Karpas-422 (cell line): ENCODE data around the gene NR1H4. TPM values are rescaled to one million over a fixed set of nuclear protein-coding genes. Genes with fewer than 3 reads are reported as not detected.
"Not testable (repeated sequence)": the region's sequence is repeated elsewhere in the genome, so short reads cannot be mapped to it uniquely, and the experiment has no call there.

Source experiments
- DNase-seq: peaks from one replicate; pipeline ENCODE4 v3.0.0-alpha.2; 2015
- H2AFZ ChIP-seq: fragments of 200-600 bp; sonication (generic); 2 replicates; pipeline ENCODE4 v1.6.1; 2014; ENCODE audit warnings: antibody characterized with exemption, low read length, mixed read lengths
- H3K27ac ChIP-seq: fragments of 200-600 bp; sonication (generic); 2 replicates; pipeline ENCODE4 v1.5.1; 2014; ENCODE audit warnings: mild to moderate bottlenecking, low read length, moderate library complexity
- H3K27me3 ChIP-seq: fragments of 200-600 bp; sonication (generic); 2 replicates; pipeline ENCODE4 v1.6.1; 2014; ENCODE audit warnings: low read length, mixed read lengths
- H3K36me3 ChIP-seq: fragments of 200-600 bp; sonication (generic); 2 replicates; pipeline ENCODE4 v1.6.1; 2014; ENCODE audit warnings: low read length, mixed read lengths; ENCODE audit not compliant: insufficient read depth
- H3K4me1 ChIP-seq: fragments of 200-600 bp; sonication (generic); 2 replicates; pipeline ENCODE4 v1.6.1; 2014; ENCODE audit warnings: mild to moderate bottlenecking, low read length, mixed read lengths
- H3K4me2 ChIP-seq: fragments of 200-600 bp; sonication (generic); 2 replicates; pipeline ENCODE4 v1.6.1; 2014; ENCODE audit warnings: low read length, low read depth, mild to moderate bottlenecking; ENCODE audit not compliant: poor library complexity, severe bottlenecking
- H3K4me3 ChIP-seq: fragments of 200-600 bp; sonication (generic); 2 replicates; pipeline ENCODE4 v1.5.1; 2014; ENCODE audit warnings: mild to moderate bottlenecking, antibody characterized with exemption, low read length, mixed read lengths
- H3K79me2 ChIP-seq: fragments of 200-600 bp; sonication (generic); 2 replicates; pipeline ENCODE4 v1.6.1; 2014; ENCODE audit warnings: mild to moderate bottlenecking, low read length, mixed read lengths
- H3K9ac ChIP-seq: fragments of 200-600 bp; sonication (generic); 2 replicates; pipeline ENCODE4 v1.6.0; 2014; ENCODE audit warnings: low read length
- H3K9me2 ChIP-seq: fragments of 200-600 bp; sonication (generic), shearing (Covaris generic); replicated peaks from 2 replicates; pipeline ENCODE4 v1.6.0; 2014; ENCODE audit warnings: mild to moderate bottlenecking, low read length, moderate library complexity; ENCODE audit not compliant: insufficient read depth
- H3K9me3 ChIP-seq: fragments of 300-700, 200-600 bp; sonication (generic); 2 replicates; pipeline ENCODE4 v1.6.1; 2014; ENCODE audit warnings: low read length, mixed read lengths
- H4K20me1 ChIP-seq: fragments of 200-600 bp; sonication (generic); 2 replicates; pipeline ENCODE4 v1.6.1; 2014; ENCODE audit warnings: mild to moderate bottlenecking, antibody characterized with exemption, low read length, low read depth; ENCODE audit not compliant: insufficient read depth
- total RNA-seq: library from RNA; depleted of rRNA; stranded (reverse); fragments of >200 nt; shearing (Covaris generic); gene quantifications from 2 replicates; pipeline ENCODE4 v1.2.3, GENCODE V29; 2014; ENCODE audit warnings: low replicate concordance

The NR1H4 gene
- total RNA-seq, 1 experiment from 2014 or later: not detected

GRCh38 chr12:100579844-100580243 is 106.2 kb downstream of the NR1H4 start:
- Histone ChIP-seq H3K4me2 (no peak overlapping the region), H3K79me2 (no peaks in the 10 kb centered on the region), H3K4me3 (no peak overlapping the region)

DNA sequence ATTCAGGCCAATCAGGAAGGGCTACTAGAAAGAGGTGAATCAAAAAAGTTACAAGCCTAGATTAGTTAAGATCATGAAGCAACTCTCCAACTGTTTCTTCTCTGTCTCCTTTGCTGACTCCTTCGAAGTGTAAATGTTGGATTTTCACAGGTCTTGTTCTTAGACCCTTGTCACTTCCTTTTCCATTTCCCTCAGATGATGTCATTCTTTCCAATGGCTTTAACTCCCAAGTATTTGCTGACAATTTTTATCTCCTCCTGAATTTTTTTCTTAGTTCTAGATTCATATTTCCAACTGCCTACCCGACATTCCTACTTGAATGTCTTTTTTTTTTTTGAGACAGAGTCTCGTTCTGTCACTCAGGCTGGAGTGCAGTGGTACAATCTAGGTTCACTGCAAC is 110.6 kb downstream of the NR1H4 start:
- H3K27ac ChIP-seq: no peak overlapping the region
- H3K9ac ChIP-seq: no peak overlapping the region
- DNase-seq: no peak
- no peak overlapping the region for H3K4me3 ChIP-seq
- H3K27me3 ChIP-seq: no peaks in the 10 kb centered on the region
- H3K79me2 ChIP-seq: no peaks in the 10 kb centered on the region
- H2AFZ ChIP-seq: no peak overlapping the region
- no peak overlapping the region for H3K4me2 ChIP-seq
- H4K20me1 ChIP-seq: no peaks in the 10 kb centered on the region
- no peaks in the 10 kb centered on the region for H3K9me2 ChIP-seq
- H3K4me1 ChIP-seq: no peaks in the 10 kb centered on the region
- no peaks in the 10 kb centered on the region for H3K36me3 ChIP-seq
- H3K9me3 ChIP-seq: no peaks in the 10 kb centered on the region

More at GRCh38 chr12:100579844-100580243, 106.2 kb downstream of the NR1H4 start:
- no peaks in the 10 kb centered on the region for H3K9me2 ChIP-seq
- no peaks in the 10 kb centered on the region for H4K20me1 ChIP-seq
- H3K4me1 ChIP-seq: no peaks in the 10 kb centered on the region
- no peak overlapping the region for H3K27ac ChIP-seq
- no peaks in the 10 kb centered on the region for H3K36me3 ChIP-seq
- no peak for DNase-seq
- no peaks in the 10 kb centered on the region for H3K27me3 ChIP-seq
- no peak overlapping the region for H3K9ac ChIP-seq
- H3K9me3 ChIP-seq: no peaks in the 10 kb centered on the region
- no peak overlapping the region for H2AFZ ChIP-seq

- Histone ChIP-seq H3K27ac (no peak overlapping the region), H3K4me2 (no peak overlapping the region), H3K4me3 (no peak overlapping the region), H3K79me2 (no peaks in the 10 kb centered on the region), H3K9me3 (no peaks in the 10 kb centered on the region), H4K20me1 (no peaks in the 10 kb centered on the region), H3K36me3 (no peaks in the 10 kb centered on the region), H3K4me1 (no peaks in the 10 kb centered on the region), H2AFZ (no peak overlapping the region), H3K27me3 (no peaks in the 10 kb centered on the region), H3K9ac (no peak overlapping the region), H3K9me2 (no peaks in the 10 kb centered on the region)
- DNase-seq: no peak
Observed at GRCh38 chr12:100591979-100592378, 118.3 kb downstream of the NR1H4 start.

DNA sequence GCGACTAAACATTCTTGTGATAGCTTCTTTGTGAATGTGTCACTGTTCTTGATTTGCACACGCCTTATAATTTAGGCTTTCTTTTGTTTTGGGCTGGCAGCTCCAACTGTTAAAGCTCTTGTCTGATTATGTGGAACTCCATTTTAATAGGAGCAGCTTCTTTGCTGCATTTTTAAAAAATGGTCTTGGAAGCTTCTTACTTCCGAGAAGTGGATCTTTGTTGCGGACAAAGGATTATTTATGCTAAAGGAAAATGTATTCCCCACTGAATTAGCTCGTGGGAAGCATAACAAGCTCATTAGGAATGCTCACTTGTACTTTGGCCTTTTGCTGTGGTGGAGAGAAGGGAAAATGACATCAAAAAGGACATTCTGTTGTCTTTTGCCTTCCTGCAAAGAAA is 119.8 kb downstream of the NR1H4 start:
- no peak overlapping the region for H3K4me2 ChIP-seq

GRCh38 chr12:100601626-100602025 is 128.0 kb downstream of the NR1H4 start:
- H3K9ac ChIP-seq: no peak overlapping the region
- H3K79me2 ChIP-seq: no peaks in the 10 kb centered on the region
- no peaks in the 10 kb centered on the region for H3K4me1 ChIP-seq

More for the DNA sequence above, 119.8 kb downstream of the NR1H4 start:
- Histone ChIP-seq H3K79me2 (no peaks in the 10 kb centered on the region), H3K9ac (no peak overlapping the region), H3K9me3 (no peaks in the 10 kb centered on the region), H3K4me3 (no peak overlapping the region), H3K27me3 (no peaks in the 10 kb centered on the region), H4K20me1 (no peaks in the 10 kb centered on the region), H3K36me3 (no peaks in the 10 kb centered on the region), H3K27ac (no peak overlapping the region), H2AFZ (no peak overlapping the region), H3K9me2 (no peaks in the 10 kb centered on the region), H3K4me1 (no peaks in the 10 kb centered on the region)
- DNase-seq: no peak

DNA sequence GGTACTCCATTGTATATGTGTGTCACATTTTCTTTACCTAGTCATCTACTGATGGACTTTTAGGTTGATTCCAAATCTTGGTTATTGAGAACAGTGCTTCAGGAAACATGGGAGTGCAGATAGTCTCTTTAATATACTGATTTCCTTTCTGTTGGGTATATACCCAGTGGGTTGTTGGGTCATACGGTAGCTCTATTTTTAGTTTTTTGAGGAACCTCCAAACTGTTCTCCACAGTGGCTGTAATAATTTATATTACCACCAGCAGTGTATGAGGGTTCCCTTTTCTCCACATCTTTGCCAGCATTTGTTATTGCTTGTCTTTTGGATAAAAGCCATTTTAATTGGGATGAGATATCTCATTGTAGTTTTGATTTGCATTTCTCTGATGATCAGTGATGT is 129.3 kb downstream of the NR1H4 start:
- H2AFZ ChIP-seq, H3K36me3 ChIP-seq, H3K9ac ChIP-seq, H3K9me3 ChIP-seq, H3K4me3 ChIP-seq, DNase-seq, H3K79me2 ChIP-seq, H3K4me2 ChIP-seq, H3K4me1 ChIP-seq, H3K9me2 ChIP-seq, H3K27me3 ChIP-seq, H4K20me1 ChIP-seq, H3K27ac ChIP-seq: not testable (repeated sequence)

More at GRCh38 chr12:100601626-100602025, 128.0 kb downstream of the NR1H4 start:
- H3K27me3 ChIP-seq: no peaks in the 10 kb centered on the region
- no peak overlapping the region for H2AFZ ChIP-seq
- H3K4me3 ChIP-seq: no peak overlapping the region
- H3K27ac ChIP-seq: no peak overlapping the region
- DNase-seq: no peak
- H3K4me2 ChIP-seq: no peak overlapping the region
- no peaks in the 10 kb centered on the region for H3K9me2 ChIP-seq
- no peaks in the 10 kb centered on the region for H4K20me1 ChIP-seq
- no peaks in the 10 kb centered on the region for H3K36me3 ChIP-seq
- H3K9me3 ChIP-seq: no peaks in the 10 kb centered on the region

GRCh38 chr12:100608776-100609175 is 135.1 kb downstream of the NR1H4 start:
- Histone ChIP-seq H3K27ac (no peak overlapping the region), H3K9me2 (no peaks in the 10 kb centered on the region), H3K79me2 (no peaks in the 10 kb centered on the region), H3K27me3 (no peaks in the 10 kb centered on the region), H3K9ac (no peak overlapping the region), H4K20me1 (no peaks in the 10 kb centered on the region), H3K36me3 (no peaks in the 10 kb centered on the region), H3K9me3 (no peaks in the 10 kb centered on the region), H3K4me3 (no peak overlapping the region), H3K4me2 (no peak overlapping the region), H3K4me1 (no peaks in the 10 kb centered on the region), H2AFZ (no peak overlapping the region)
- no peak for DNase-seq

DNA sequence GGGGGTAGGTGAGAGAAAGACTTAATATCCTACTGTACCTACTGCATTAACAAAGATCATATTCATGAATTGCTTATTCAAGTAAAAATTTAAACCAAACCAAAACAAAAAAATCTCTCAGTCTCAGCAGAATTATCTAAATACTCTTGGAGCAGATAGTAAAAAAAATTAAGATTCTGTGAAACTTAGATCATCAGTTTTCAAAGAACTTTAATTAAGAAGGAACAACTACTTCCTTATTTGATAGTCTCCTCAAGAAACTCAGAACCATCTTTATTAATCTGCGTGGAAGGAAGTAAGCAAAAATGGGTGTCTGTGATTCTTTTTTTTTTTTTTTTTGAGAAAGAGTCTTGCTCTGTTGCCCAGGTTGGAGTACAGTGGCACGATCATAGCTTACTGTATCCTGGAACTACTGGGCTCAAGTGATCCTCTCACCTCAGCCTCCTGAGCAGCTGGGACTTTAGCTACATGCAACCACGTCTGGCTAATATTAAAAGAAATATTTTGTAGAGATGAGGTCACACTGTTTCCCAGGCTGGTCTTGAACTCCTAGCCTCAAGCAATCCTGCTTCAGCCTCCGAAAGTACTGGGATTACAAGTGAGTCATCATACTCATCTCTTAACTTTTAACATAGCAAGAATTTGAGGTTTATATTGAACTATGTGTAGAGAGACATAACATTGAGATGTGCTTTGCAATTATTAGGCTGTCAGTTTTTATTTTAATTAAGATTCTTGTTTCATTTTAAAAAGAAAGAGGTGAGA is 137.2 kb downstream of the NR1H4 start:
- no peak for DNase-seq
- H3K9me2 ChIP-seq: no peaks in the 10 kb centered on the region
- H3K4me3 ChIP-seq: no peak overlapping the region
- H3K79me2 ChIP-seq: no peaks in the 10 kb centered on the region
- H4K20me1 ChIP-seq: no peaks in the 10 kb centered on the region
- no peak overlapping the region for H3K4me2 ChIP-seq
- H3K4me1 ChIP-seq: no peaks in the 10 kb centered on the region
- H3K9me3 ChIP-seq: no peaks in the 10 kb centered on the region
- H3K9ac ChIP-seq: no peak overlapping the region
- H3K36me3 ChIP-seq: no peaks in the 10 kb centered on the region
- no peak overlapping the region for H3K27ac ChIP-seq
- H3K27me3 ChIP-seq: no peaks in the 10 kb centered on the region
- H2AFZ ChIP-seq: no peak overlapping the region
